GM12801 (cell line): ENCODE measurements around the gene SERPINB7.

ENCODE experiments used
- CTCF ChIP-seq: IDR thresholded peaks from one replicate; pipeline ENCODE4 v1.5.1; 2011; ENCODE audit warnings: control low read depth; ENCODE audit not compliant: insufficient read length; ENCODE audit errors: extremely low read depth

The SERPINB7 gene

GRCh38 chr18:63765837-63766236 lies 9.4 kb upstream of the SERPINB7 start:
- no peak for TF ChIP-seq CTCF

- TF ChIP-seq CTCF: no peak
Measured at GRCh38 chr18:63773551-63773950, 1.7 kb upstream of the SERPINB7 start.

GRCh38 chr18:63774511-63774910 lies 707 bp upstream of the SERPINB7 start:
- no peak for TF ChIP-seq CTCF

GRCh38 chr18:63779386-63779785 lies 4.2 kb downstream of the SERPINB7 start:
- TF ChIP-seq CTCF: no peak

- no peak for TF ChIP-seq CTCF
Measured at GRCh38 chr18:63783394-63783793, 8.2 kb downstream of the SERPINB7 start.

- no peak for TF ChIP-seq CTCF
Measured at GRCh38 chr18:63784787-63785452, 9.7 kb downstream of the SERPINB7 start.

- no peak for TF ChIP-seq CTCF
Measured at GRCh38 chr18:63787673-63788072, 12.5 kb downstream of the SERPINB7 start.
